Adrenal gland (tissue), 12 donors: ENCODE results near the gene F11. TPM values are rescaled to one million over a fixed set of nuclear protein-coding genes. Genes with fewer than 3 reads are reported as not detected.

Experiments
- DNase-seq, 7 donors: peaks; one replicate each; pipeline ENCODE4 v3.0.0-alpha.2; 2019 to 2020
- H3K27ac ChIP-seq, 5 donors: fragments of 200-600 bp; sonication (generic) in 4 of 5; 1 replicate in 3 of 5; 2 replicates in 2 of 5; pipeline versions ENCODE4 v1.5.1 to v1.8.0; 2016 to 2020; ENCODE audit warnings: mild to moderate bottlenecking in 1 of 5
- H3K27me3 ChIP-seq: fragments of 200-600 bp; 2 replicates; pipeline ENCODE4 v1.8.0; 2021
- H3K36me3 ChIP-seq, 2 donors: fragments of 200-600 bp; replicated peaks in 1 of 2; 1 replicate in 1 of 2; 2 replicates in 1 of 2; pipeline versions ENCODE4 v1.5.1 to v1.8.0; 2018 to 2022
- H3K4me1 ChIP-seq, 2 donors: fragments of 200-600 bp; replicated peaks in 1 of 2; 1 replicate in 1 of 2; 2 replicates in 1 of 2; pipeline versions ENCODE4 v1.5.1 to v1.8.0; 2018 to 2021
- H3K4me3 ChIP-seq, 4 donors: fragments of 200-600 bp; sonication (generic) in 3 of 4; one replicate each; pipeline ENCODE4 v1.5.1; 2016 to 2018
- H3K9me3 ChIP-seq, 3 donors: fragments of 200-600 bp; sonication (generic) in 1 of 3; replicated peaks in 1 of 3; 1 replicate in 2 of 3; 2 replicates in 1 of 3; pipeline versions ENCODE4 v1.5.1 to v1.8.0; 2016 to 2021
- CTCF ChIP-seq, 6 experiments: fragments of 450-650 bp in 4 of 6; fragments of 200-600 bp in 2 of 6; sonication (generic) in 1 of 6; IDR thresholded peaks; 1 replicate in 5 of 6; 2 replicates in 1 of 6; pipeline versions ENCODE4 v1.5.1 to v1.8.0; 2016 to 2021; ENCODE audit warnings: antibody characterized with exemption in 6 of 6, mild to moderate bottlenecking in 2 of 6, moderate library complexity in 1 of 6
- POLR2A ChIP-seq, 2 donors: fragments of 450-650 bp; IDR thresholded peaks; one replicate each; pipeline ENCODE4 v1.6.1; 2017; ENCODE audit warnings: antibody characterized with exemption in 2 of 2, mild to moderate bottlenecking in 2 of 2, moderate library complexity in 1 of 2
- WGBS, 4 donors: extraction: QIAGEN DNeasy Blood & Tissue Kit in 2 of 4; methylation state at CpG; one replicate each; pipeline versions ENCODE4 v1.1.5 to v1.1.7; 2013 to 2017; 5-methylcytosine and 5-hydroxymethylcytosine counted together
- intact Hi-C, 2 donors: fragments of 100-400 bp; cut with DNase I; formaldehyde crosslinking; loops; one replicate each; pipeline versions ENCODE4 v1.14.1 to v1.15.0; 2022 to 2023
- polyA plus RNA-seq, 3 donors: library from polyadenylated mRNA; stranded (reverse); fragments of 200-250 nt in 2 of 3; fragments of 350-450 nt in 1 of 3; fragmentation: Illumina TruSeq in 1 of 3; extraction: RNeasy Lipid Tissue Mini Kit (QIAGEN cat#74804) in 1 of 3; gene quantifications; one replicate each; pipeline ENCODE4 v1.2.3, GENCODE V29; 2013 to 2014
- total RNA-seq, 9 donors: library from RNA; depleted of rRNA in 4 of 9; stranded (reverse); fragments of >200 nt in 4 of 9; fragments of 120-200 nt in 1 of 9; fragmentation: NEBNext Ultra II Directional in 1 of 9; extraction: Animal tissue kit (Norgen Biotek cat#: 25700) in 1 of 9; gene quantifications; one replicate each; pipeline versions ENCODE4 v1.1.0 to v1.2.4, GENCODE V29; 2013 to 2023
- donor health status: healthy with polysubstance abuse.
- donor health status: Bipolar disorder and iron deficiency.
- donor health status: DM: yes; HTN: yes; CAD: no.
- donor health status: DM: no; HTN: no; CAD: no.
- donor health status: DM: no; HTN: no; CAD: no.
- donor health status: DM: yes; HTN: yes; CAD: no.

Gene F11
- total and polyA plus RNA-seq, 12 donors = 0.07 to 0.19 (median 0.14) TPM; not detected in 8

GRCh38 chr4:186283311-186283710 lies 17.3 kb downstream of the F11 start:
- intact Hi-C loops = no loop called here
- 68 to 77% (median 76%) methylated on average over 5 of the region's 5 CpGs for WGBS, 4 donors

GRCh38 chr4:186285147-186285546 lies 19.2 kb downstream of the F11 start:
- WGBS, 4 donors = 84 to 90% (median 86%) methylated on average over 12 of the region's 12 CpGs
- H3K4me3 ChIP-seq = no peak overlapping the region
- no peak overlapping the region for H3K27ac ChIP-seq
- no peaks in the 10 kb centered on the region for H3K4me1 ChIP-seq
- no peaks in the 10 kb centered on the region for H3K9me3 ChIP-seq
- H3K36me3 ChIP-seq = no peaks in the 10 kb centered on the region
- DNase-seq = no peak
- intact Hi-C loops = no loop called here
- TF ChIP-seq CTCF (IDR thresholded peaks at IDR 0.05) (no peak), POLR2A (IDR thresholded peaks at IDR 0.05) (no peak)
- no peaks in the 10 kb centered on the region for H3K27me3 ChIP-seq

More at GRCh38 chr4:186283311-186283710, 17.3 kb downstream of the F11 start:
- Histone ChIP-seq H3K9me3 (no peaks in the 10 kb centered on the region), H3K4me3 (no peak overlapping the region), H3K27me3 (no peaks in the 10 kb centered on the region), H3K27ac (no peak overlapping the region), H3K4me1 (no peaks in the 10 kb centered on the region), H3K36me3 (no peaks in the 10 kb centered on the region)
- DNase-seq = no peak
- no peak for TF ChIP-seq POLR2A (IDR thresholded peaks at IDR 0.05)
- no peak for TF ChIP-seq CTCF (IDR thresholded peaks at IDR 0.05)

- Histone ChIP-seq H3K36me3 (no peaks in the 10 kb centered on the region), H3K27ac (no peak overlapping the region), H3K4me3 (no peak overlapping the region), H3K9me3 (no peaks in the 10 kb centered on the region), H3K4me1 (no peaks in the 10 kb centered on the region), H3K27me3 (no peaks in the 10 kb centered on the region)
- intact Hi-C loops = no loop called here
- DNase-seq = no peak
- TF ChIP-seq CTCF (IDR thresholded peaks at IDR 0.05) (no peak), POLR2A (IDR thresholded peaks at IDR 0.05) (no peak)
- WGBS, 4 donors = 75 to 94% (median 86%) methylated on average over 3 of the region's 3 CpGs
Measured at GRCh38 chr4:186286581-186286980, 20.6 kb downstream of the F11 start.

GRCh38 chr4:186291256-186291890 lies 25.4 kb downstream of the F11 start:
- peaks cover 4% of the 10 kb centered on the region for H3K27me3 ChIP-seq
- no peak for TF ChIP-seq POLR2A (IDR thresholded peaks at IDR 0.05)
- TF ChIP-seq CTCF (IDR thresholded peaks at IDR 0.05) = no peak

More at GRCh38 chr4:186291256-186291890, 25.4 kb downstream of the F11 start:
- WGBS, 4 donors = 73 to 82% (median 81%) methylated on average over 9 to 10 of the region's 10 CpGs
- Histone ChIP-seq H3K4me3 (no peak overlapping the region), H3K27ac (no peak overlapping the region), H3K9me3 (no peaks in the 10 kb centered on the region), H3K4me1 (no peaks in the 10 kb centered on the region), H3K36me3 (no peaks in the 10 kb centered on the region)
- intact Hi-C loops = loop anchor here in 1 of 2 donors (10.0 kb wide), 1 partner anchor 293 kb away; no protein-coding TSS in a partner anchor
- no peak for DNase-seq
